ENCODE results near the gene EML2.

Gene EML2

GRCh38 chr19:45576682-45577081, 62.5 kb downstream of the EML2 start:
- H3K9me3 ChIP-seq (ENCODE audit: control insufficient read depth in 5 of 5, low read length in 5 of 5) = no peaks in the 10 kb centered on the region
- H3K27me3 ChIP-seq (ENCODE audit: control insufficient read depth in 5 of 5, insufficient read depth in 4 of 5, low read length in 5 of 5) = no peaks in the 10 kb centered on the region
- H3K4me3 ChIP-seq (ENCODE audit: low read depth in 1 of 5, low read length in 5 of 5) = no peak overlapping the region
- H3K27ac ChIP-seq (ENCODE audit: low read depth, low read length) = no peak overlapping the region
- H3K9ac ChIP-seq (ENCODE audit: low read length in 5 of 5) = no peak overlapping the region
- peaks cover 0 to 7% (median 4%) of the 10 kb centered on the region in 5 donors for H3K4me1 ChIP-seq (ENCODE audit: control insufficient read depth in 5 of 5, insufficient read depth in 5 of 5, low read length in 5 of 5)
- no peaks in the 10 kb centered on the region for H3K36me3 ChIP-seq (ENCODE audit: control insufficient read depth in 5 of 5, insufficient read depth in 5 of 5, low read length in 5 of 5)

GRCh38 chr19:45575216-45575615, 64.0 kb downstream of the EML2 start:
- Histone ChIP-seq H3K4me1 (ENCODE audit: control insufficient read depth in 5 of 5, insufficient read depth in 5 of 5, low read length in 5 of 5) (peaks cover 0 to 5% (median 4%) of the 10 kb centered on the region in 5 donors), H3K4me3 (ENCODE audit: low read depth in 1 of 5, low read length in 5 of 5) (no peak overlapping the region), H3K27me3 (ENCODE audit: control insufficient read depth in 5 of 5, insufficient read depth in 4 of 5, low read length in 5 of 5) (no peaks in the 10 kb centered on the region), H3K36me3 (ENCODE audit: control insufficient read depth in 5 of 5, insufficient read depth in 5 of 5, low read length in 5 of 5) (no peaks in the 10 kb centered on the region), H3K9ac (ENCODE audit: low read length in 5 of 5) (no peak overlapping the region), H3K9me3 (ENCODE audit: control insufficient read depth in 5 of 5, low read length in 5 of 5) (no peaks in the 10 kb centered on the region), H3K27ac (ENCODE audit: low read depth, low read length) (no peak overlapping the region)

- H3K4me1 ChIP-seq (ENCODE audit: control insufficient read depth in 5 of 5, insufficient read depth in 5 of 5, low read length in 5 of 5) = peaks cover 0 to 6% (median 4%) of the 10 kb centered on the region in 5 donors
- no peak overlapping the region for H3K27ac ChIP-seq (ENCODE audit: low read depth, low read length)
- H3K36me3 ChIP-seq (ENCODE audit: control insufficient read depth in 5 of 5, insufficient read depth in 5 of 5, low read length in 5 of 5) = no peaks in the 10 kb centered on the region
- no peaks in the 10 kb centered on the region for H3K9me3 ChIP-seq (ENCODE audit: control insufficient read depth in 5 of 5, low read length in 5 of 5)
- H3K9ac ChIP-seq (ENCODE audit: low read length in 5 of 5) = no peak overlapping the region
- H3K4me3 ChIP-seq (ENCODE audit: low read depth in 1 of 5, low read length in 5 of 5) = no peak overlapping the region
- H3K27me3 ChIP-seq (ENCODE audit: control insufficient read depth in 5 of 5, insufficient read depth in 4 of 5, low read length in 5 of 5) = no peaks in the 10 kb centered on the region
These were observed 64.7 kb downstream of the EML2 start for GRCh38 chr19:45574526-45574925.

GRCh38 chr19:45571457-45572220, 67.6 kb downstream of the EML2 start:
- no peaks in the 10 kb centered on the region for H3K9me3 ChIP-seq (ENCODE audit: control insufficient read depth in 5 of 5, low read length in 5 of 5)
- peaks cover 0 to 3% (median 0%) of the 10 kb centered on the region in 5 donors for H3K4me1 ChIP-seq (ENCODE audit: control insufficient read depth in 5 of 5, insufficient read depth in 5 of 5, low read length in 5 of 5)
- no peak overlapping the region for H3K9ac ChIP-seq (ENCODE audit: low read length in 5 of 5)
- no peaks in the 10 kb centered on the region for H3K36me3 ChIP-seq (ENCODE audit: control insufficient read depth in 5 of 5, insufficient read depth in 5 of 5, low read length in 5 of 5)
- H3K27me3 ChIP-seq (ENCODE audit: control insufficient read depth in 5 of 5, insufficient read depth in 4 of 5, low read length in 5 of 5) = no peaks in the 10 kb centered on the region
- no peak overlapping the region for H3K27ac ChIP-seq (ENCODE audit: low read depth, low read length)
- no peak overlapping the region for H3K4me3 ChIP-seq (ENCODE audit: low read depth in 1 of 5, low read length in 5 of 5)

- H3K4me3 ChIP-seq (ENCODE audit: low read depth in 1 of 5, low read length in 5 of 5) = no peak overlapping the region
- H3K27ac ChIP-seq (ENCODE audit: low read depth, low read length) = no peak overlapping the region
- peaks cover 0 to 3% (median 0%) of the 10 kb centered on the region in 5 donors for H3K4me1 ChIP-seq (ENCODE audit: control insufficient read depth in 5 of 5, insufficient read depth in 5 of 5, low read length in 5 of 5)
- H3K27me3 ChIP-seq (ENCODE audit: control insufficient read depth in 5 of 5, insufficient read depth in 4 of 5, low read length in 5 of 5) = no peaks in the 10 kb centered on the region
- no peak overlapping the region for H3K9ac ChIP-seq (ENCODE audit: low read length in 5 of 5)
- no peaks in the 10 kb centered on the region for H3K36me3 ChIP-seq (ENCODE audit: control insufficient read depth in 5 of 5, insufficient read depth in 5 of 5, low read length in 5 of 5)
- no peaks in the 10 kb centered on the region for H3K9me3 ChIP-seq (ENCODE audit: control insufficient read depth in 5 of 5, low read length in 5 of 5)
These were observed 69.4 kb downstream of the EML2 start for GRCh38 chr19:45569619-45570421.

GRCh38 chr19:45568732-45569131, 70.5 kb downstream of the EML2 start:
- Histone ChIP-seq H3K4me3 (ENCODE audit: low read depth in 1 of 5, low read length in 5 of 5) (no peak overlapping the region), H3K27ac (ENCODE audit: low read depth, low read length) (no peak overlapping the region)

GRCh38 chr19:45567609-45568008, 71.6 kb downstream of the EML2 start:
- Histone ChIP-seq H3K9me3 (ENCODE audit: control insufficient read depth in 5 of 5, low read length in 5 of 5) (no peaks in the 10 kb centered on the region), H3K27me3 (ENCODE audit: control insufficient read depth in 5 of 5, insufficient read depth in 4 of 5, low read length in 5 of 5) (no peaks in the 10 kb centered on the region), H3K4me1 (ENCODE audit: control insufficient read depth in 5 of 5, insufficient read depth in 5 of 5, low read length in 5 of 5) (peaks cover 3 to 7% (median 4%) of the 10 kb centered on the region in 5 donors), H3K9ac (ENCODE audit: low read length in 5 of 5) (no peak overlapping the region), H3K4me3 (ENCODE audit: low read depth in 1 of 5, low read length in 5 of 5) (no peak overlapping the region), H3K27ac (ENCODE audit: low read depth, low read length) (no peak overlapping the region), H3K36me3 (ENCODE audit: control insufficient read depth in 5 of 5, insufficient read depth in 5 of 5, low read length in 5 of 5) (no peaks in the 10 kb centered on the region)

More at GRCh38 chr19:45568732-45569131, 70.5 kb downstream of the EML2 start:
- Histone ChIP-seq H3K9me3 (ENCODE audit: control insufficient read depth in 5 of 5, low read length in 5 of 5) (no peaks in the 10 kb centered on the region), H3K9ac (ENCODE audit: low read length in 5 of 5) (peak overlapping the region in 1 of 5 donors; percentile 35), H3K27me3 (ENCODE audit: control insufficient read depth in 5 of 5, insufficient read depth in 4 of 5, low read length in 5 of 5) (no peaks in the 10 kb centered on the region), H3K36me3 (ENCODE audit: control insufficient read depth in 5 of 5, insufficient read depth in 5 of 5, low read length in 5 of 5) (no peaks in the 10 kb centered on the region), H3K4me1 (ENCODE audit: control insufficient read depth in 5 of 5, insufficient read depth in 5 of 5, low read length in 5 of 5) (peaks cover 0 to 3% (median 0%) of the 10 kb centered on the region in 5 donors)

GRCh38 chr19:45564131-45564780, 74.9 kb downstream of the EML2 start:
- H3K9me3 ChIP-seq (ENCODE audit: control insufficient read depth in 5 of 5, low read length in 5 of 5) = no peaks in the 10 kb centered on the region
- no peak overlapping the region for H3K4me3 ChIP-seq (ENCODE audit: low read depth in 1 of 5, low read length in 5 of 5)
- H3K4me1 ChIP-seq (ENCODE audit: control insufficient read depth in 5 of 5, insufficient read depth in 5 of 5, low read length in 5 of 5) = peaks cover 3 to 18% (median 5%) of the 10 kb centered on the region in 5 donors
- no peak overlapping the region for H3K9ac ChIP-seq (ENCODE audit: low read length in 5 of 5)
- no peak overlapping the region for H3K27ac ChIP-seq (ENCODE audit: low read depth, low read length)
- H3K27me3 ChIP-seq (ENCODE audit: control insufficient read depth in 5 of 5, insufficient read depth in 4 of 5, low read length in 5 of 5) = no peaks in the 10 kb centered on the region
- no peaks in the 10 kb centered on the region for H3K36me3 ChIP-seq (ENCODE audit: control insufficient read depth in 5 of 5, insufficient read depth in 5 of 5, low read length in 5 of 5)

- Histone ChIP-seq H3K4me3 (ENCODE audit: low read depth in 1 of 5, low read length in 5 of 5) (no peak overlapping the region), H3K9me3 (ENCODE audit: control insufficient read depth in 5 of 5, low read length in 5 of 5) (no peaks in the 10 kb centered on the region), H3K9ac (ENCODE audit: low read length in 5 of 5) (peak overlapping the region in 1 of 5 donors; percentile 37), H3K36me3 (ENCODE audit: control insufficient read depth in 5 of 5, insufficient read depth in 5 of 5, low read length in 5 of 5) (peaks cover 0 to 3% (median 0%) of the 10 kb centered on the region in 5 donors), H3K27ac (ENCODE audit: low read depth, low read length) (no peak overlapping the region), H3K27me3 (ENCODE audit: control insufficient read depth in 5 of 5, insufficient read depth in 4 of 5, low read length in 5 of 5) (no peaks in the 10 kb centered on the region), H3K4me1 (ENCODE audit: control insufficient read depth in 5 of 5, insufficient read depth in 5 of 5, low read length in 5 of 5) (peaks cover 3 to 18% (median 5%) of the 10 kb centered on the region in 5 donors)
These were observed 78.5 kb downstream of the EML2 start for GRCh38 chr19:45560686-45561085.
